HG03432 (cell line): ENCODE data around the gene TAS2R39.

Source experiments
- ATAC-seq: cut with Tn5 transposase; IDR thresholded peaks from one replicate; pipeline ENCODE4 v1.9.1; 2021; ENCODE audit warnings: mild to moderate bottlenecking, moderate library complexity; ENCODE audit not compliant: unreplicated experiment

TAS2R39 gene

GRCh38 chr7:143214789-143215679 is 31.8 kb downstream of the TAS2R39 start:
- peak; percentile 87 for ATAC-seq

- ATAC-seq, result no peak
Observed at GRCh38 chr7:143216151-143216550, 32.9 kb downstream of the TAS2R39 start.

GRCh38 chr7:143216686-143217085 is 33.5 kb downstream of the TAS2R39 start:
- ATAC-seq, result no peak

- no peak for ATAC-seq
Observed at GRCh38 chr7:143217806-143218205, 34.6 kb downstream of the TAS2R39 start.

GRCh38 chr7:143221286-143221685 is 38.1 kb downstream of the TAS2R39 start:
- ATAC-seq, result no peak

- ATAC-seq, result no peak
Observed at GRCh38 chr7:143221737-143222136, 38.5 kb downstream of the TAS2R39 start, which contains the start of gene TAS2R40. TSS of gene TAS2R40 (plus strand) at chr7:143222037. CDS start at chr7:143222079, 42 bp downstream.

- ATAC-seq, result no peak
Observed at GRCh38 chr7:143222782-143223181, 39.6 kb downstream of the TAS2R39 start.

- ATAC-seq, result no peak
Observed at GRCh38 chr7:143223784-143224183, 40.6 kb downstream of the TAS2R39 start.

- no peak for ATAC-seq
Observed at GRCh38 chr7:143225047-143225446, 41.8 kb downstream of the TAS2R39 start.

- ATAC-seq, result no peak
Observed at GRCh38 chr7:143227806-143228205, 44.6 kb downstream of the TAS2R39 start.

GRCh38 chr7:143229054-143229790 is 46.0 kb downstream of the TAS2R39 start:
- ATAC-seq, result no peak

GRCh38 chr7:143230602-143231457 is 47.6 kb downstream of the TAS2R39 start:
- ATAC-seq, result no peak
